ENCODE results near the gene MPC2. TPM values are rescaled to one million over a fixed set of nuclear protein-coding genes. Genes with fewer than 3 reads are reported as not detected.

Gene MPC2
- total and polyA plus RNA-seq, 2 experiments from 2014 or later, result 65.5 to 188 TPM

GRCh38 chr1:167928457-167928852, 8.4 kb downstream of the MPC2 start:
- DNase-seq, result no peak
- Histone ChIP-seq H3K9me3 (ENCODE audit: low read depth) (no peaks in the 10 kb centered on the region), H3K4me2 (ENCODE audit: unreplicated experiment) (no peak overlapping the region), H3K36me3 (ENCODE audit: low read depth) (no peaks in the 10 kb centered on the region), H3K9me2 (ENCODE audit: insufficient read depth) (no peaks in the 10 kb centered on the region), H3K79me2 (ENCODE audit: insufficient read depth) (peaks cover 97% of the 10 kb centered on the region), H3K9ac (no peak overlapping the region), H3K4me3 (no peak overlapping the region), H4K20me1 (ENCODE audit: insufficient read depth) (no peaks in the 10 kb centered on the region), H3F3A (ENCODE audit: insufficient read depth) (peaks cover under 1% of the 10 kb centered on the region), H3K27me3 (replicated peaks; ENCODE audit: insufficient read depth) (no peaks in the 10 kb centered on the region), H3K27ac (no peak overlapping the region), H3K4me1 (ENCODE audit: insufficient read depth) (peaks cover 11% of the 10 kb centered on the region; the same call in 1 of the 2 replicates), H2AFZ (no peak overlapping the region)
- 97 to 98% methylated on average over 2 of the region's 2 CpGs for WGBS, 2 experiments (ENCODE audit: low coverage in 1 of 2, low lambda C conversion rate in 2 of 2, missing lambda C conversion rate in 2 of 2)
- TF ChIP-seq EZH2 (IDR thresholded peaks at IDR 0.05; ENCODE audit: insufficient read depth, poor library complexity, severe bottlenecking), result no peak
- no peak for TF ChIP-seq EZH2phosphoT487 (IDR thresholded peaks at IDR 0.05; ENCODE audit: insufficient read depth, low read depth)
- in situ Hi-C loops (cut with MboI), result no loop called here

GRCh38 chr1:167927046-167927754, 9.7 kb downstream of the MPC2 start:
- H3K36me3 ChIP-seq (ENCODE audit: low read depth), result no peaks in the 10 kb centered on the region
- in situ Hi-C loops (cut with MboI), result no loop called here
- no peak overlapping the region for H3K9ac ChIP-seq
- no peaks in the 10 kb centered on the region for H3K9me3 ChIP-seq (ENCODE audit: low read depth)
- no peak overlapping the region for H3K4me2 ChIP-seq (ENCODE audit: unreplicated experiment)
- H2AFZ ChIP-seq, result no peak overlapping the region
- 0 out of 2 replicates have a peak, but pooled peaks cover 4% of the 10 kb centered on the region for H3F3A ChIP-seq (ENCODE audit: insufficient read depth)
- DNase-seq, result no peak
- no peak overlapping the region for H3K27ac ChIP-seq
- H4K20me1 ChIP-seq (ENCODE audit: insufficient read depth), result no peaks in the 10 kb centered on the region
- no peaks in the 10 kb centered on the region for H3K9me2 ChIP-seq (ENCODE audit: insufficient read depth)
- H3K79me2 ChIP-seq (ENCODE audit: insufficient read depth), result peaks cover 94% of the 10 kb centered on the region
- H3K4me1 ChIP-seq (ENCODE audit: insufficient read depth), result peaks cover 15% of the 10 kb centered on the region
- 84 to 89% methylated on average over 4 of the region's 4 CpGs for WGBS, 2 experiments (ENCODE audit: low coverage in 1 of 2, low lambda C conversion rate in 2 of 2, missing lambda C conversion rate in 2 of 2)
- no peak overlapping the region for H3K4me3 ChIP-seq
- no peak for TF ChIP-seq EZH2phosphoT487 (IDR thresholded peaks at IDR 0.05; ENCODE audit: insufficient read depth, low read depth)
- no peak for TF ChIP-seq EZH2 (IDR thresholded peaks at IDR 0.05; ENCODE audit: insufficient read depth, poor library complexity, severe bottlenecking)
- H3K27me3 ChIP-seq (replicated peaks; ENCODE audit: insufficient read depth), result no peaks in the 10 kb centered on the region

- in situ Hi-C loops (cut with MboI), result no loop called here
- H2AFZ ChIP-seq, result no peak overlapping the region
- H3K36me3 ChIP-seq (ENCODE audit: low read depth), result no peaks in the 10 kb centered on the region
- no peak for TF ChIP-seq EZH2phosphoT487 (IDR thresholded peaks at IDR 0.05; ENCODE audit: insufficient read depth, low read depth)
- TF ChIP-seq EZH2 (IDR thresholded peaks at IDR 0.05; ENCODE audit: insufficient read depth, poor library complexity, severe bottlenecking), result no peak
- no peaks in the 10 kb centered on the region for H3K9me2 ChIP-seq (ENCODE audit: insufficient read depth)
- no peaks in the 10 kb centered on the region for H3K27me3 ChIP-seq (replicated peaks; ENCODE audit: insufficient read depth)
- DNase-seq, result no peak
- peaks cover 92% of the 10 kb centered on the region for H3K79me2 ChIP-seq (ENCODE audit: insufficient read depth)
- no peak overlapping the region for H3K27ac ChIP-seq
- no peaks in the 10 kb centered on the region for H3K9me3 ChIP-seq (ENCODE audit: low read depth)
- H3K4me1 ChIP-seq (ENCODE audit: insufficient read depth), result peaks cover 17% of the 10 kb centered on the region
- H3K4me3 ChIP-seq, result no peak overlapping the region
- no peaks in the 10 kb centered on the region for H4K20me1 ChIP-seq (ENCODE audit: insufficient read depth)
- no peak overlapping the region for H3K9ac ChIP-seq
- H3K4me2 ChIP-seq (ENCODE audit: unreplicated experiment), result no peak overlapping the region
- 84 to 85% methylated on average over 6 of the region's 6 CpGs for WGBS, 2 experiments (ENCODE audit: low coverage in 1 of 2, low lambda C conversion rate in 2 of 2, missing lambda C conversion rate in 2 of 2)
- 0 out of 2 replicates have a peak, but pooled peaks cover 4% of the 10 kb centered on the region for H3F3A ChIP-seq (ENCODE audit: insufficient read depth)
These were observed 10.3 kb downstream of the MPC2 start for GRCh38 chr1:167926486-167926997.

- Histone ChIP-seq H3K79me2 (ENCODE audit: insufficient read depth) (peaks cover 92% of the 10 kb centered on the region), H3K4me3 (no peak overlapping the region), H4K20me1 (ENCODE audit: insufficient read depth) (no peaks in the 10 kb centered on the region), H3K36me3 (ENCODE audit: low read depth) (no peaks in the 10 kb centered on the region; the same call in 1 of the 2 replicates), H3F3A (ENCODE audit: insufficient read depth) (0 out of 2 replicates have a peak, but pooled peaks cover 4% of the 10 kb centered on the region), H3K9me3 (ENCODE audit: low read depth) (no peaks in the 10 kb centered on the region), H3K4me1 (ENCODE audit: insufficient read depth) (peaks cover 18% of the 10 kb centered on the region), H3K9ac (no peak overlapping the region), H2AFZ (no peak overlapping the region), H3K27ac (no peak overlapping the region), H3K27me3 (replicated peaks; ENCODE audit: insufficient read depth) (no peaks in the 10 kb centered on the region), H3K4me2 (ENCODE audit: unreplicated experiment) (no peak overlapping the region), H3K9me2 (ENCODE audit: insufficient read depth) (no peaks in the 10 kb centered on the region)
- TF ChIP-seq EZH2 (IDR thresholded peaks at IDR 0.05; ENCODE audit: insufficient read depth, poor library complexity, severe bottlenecking) (no peak), EZH2phosphoT487 (IDR thresholded peaks at IDR 0.05; ENCODE audit: insufficient read depth, low read depth) (no peak)
- WGBS, 2 experiments (ENCODE audit: low coverage in 1 of 2, low lambda C conversion rate in 2 of 2, missing lambda C conversion rate in 2 of 2), result 80 to 84% methylated on average over 2 of the region's 2 CpGs
- DNase-seq, result no peak
- in situ Hi-C loops (cut with MboI), result no loop called here
These were observed 12.2 kb downstream of the MPC2 start for GRCh38 chr1:167924543-167925231.

Measured in GM23248 (cell line).